HT-29 (cell line): Measurements from ENCODE around the gene LRRC51. TPM values are rescaled to one million over a fixed set of nuclear protein-coding genes. Genes with fewer than 3 reads are reported as not detected.

ENCODE experiments used
- DNase-seq: peaks from one replicate; pipeline ENCODE4 v3.0.0-alpha.2; 2015; ENCODE audit warnings: low spot score
- total RNA-seq: library from RNA; depleted of rRNA; stranded (reverse); fragments of >200 nt; shearing (Covaris generic); gene quantifications from 2 replicates; pipeline ENCODE4 v1.2.3, GENCODE V29; 2014; rRNA removed

The LRRC51 gene, protein sequence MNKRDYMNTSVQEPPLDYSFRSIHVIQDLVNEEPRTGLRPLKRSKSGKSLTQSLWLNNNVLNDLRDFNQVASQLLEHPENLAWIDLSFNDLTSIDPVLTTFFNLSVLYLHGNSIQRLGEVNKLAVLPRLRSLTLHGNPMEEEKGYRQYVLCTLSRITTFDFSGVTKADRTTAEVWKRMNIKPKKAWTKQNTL
- total RNA-seq: 26.4 and 33.5 TPM in 2 replicates

DNA sequence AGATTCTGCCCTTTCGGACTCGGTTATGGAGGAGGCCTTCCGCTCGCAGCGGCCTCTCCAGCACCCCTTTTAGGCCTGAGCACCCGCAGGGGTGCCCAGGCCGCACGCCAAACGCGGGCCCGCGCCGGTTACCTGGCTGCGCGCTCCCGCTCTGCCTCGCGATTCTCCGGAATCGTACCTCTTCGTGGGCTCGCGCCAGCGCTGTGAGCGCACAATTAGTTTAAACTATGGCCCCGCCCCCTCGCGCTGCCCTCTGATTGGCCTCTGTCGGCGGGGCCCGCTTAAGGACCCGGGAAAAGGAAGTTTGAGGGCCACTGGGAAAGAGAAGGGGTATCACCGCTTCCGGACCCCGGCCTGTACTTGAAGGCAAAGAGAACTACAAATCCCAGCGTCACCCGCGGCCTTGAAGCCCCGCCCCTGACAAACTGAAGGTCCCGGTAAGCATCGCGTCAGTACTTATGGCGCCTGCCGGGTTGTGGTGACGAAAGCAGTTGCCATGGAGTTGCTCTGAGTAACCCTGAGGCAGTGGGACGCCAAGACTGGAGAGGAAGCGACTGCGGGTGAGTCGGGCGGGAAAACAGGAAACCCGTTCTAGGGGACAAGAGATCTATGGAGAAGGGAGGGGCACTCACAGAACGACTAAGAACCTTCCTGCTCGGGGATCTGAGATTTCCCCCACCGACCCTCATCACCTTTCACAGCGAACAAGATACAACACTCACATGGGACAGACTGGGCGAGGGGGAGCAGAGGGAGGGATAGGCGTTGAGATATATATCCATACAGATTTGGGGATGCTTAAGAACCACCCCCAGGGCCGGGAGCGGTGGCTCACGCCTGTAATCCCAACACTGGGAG lies at the start of gene LRRC51, which contains the start of gene NUMA1:
TSS of gene LRRC51 (plus strand) at position 525 of the 858 bp plus-strand sequence. CDS start 8,234 bp downstream, outside the sequence.
TSS of gene NUMA1 (minus strand) at position 217 of the 858 bp plus-strand sequence. CDS start 44,599 bp downstream, outside the sequence.
- peak; percentile 100 for DNase-seq

DNA sequence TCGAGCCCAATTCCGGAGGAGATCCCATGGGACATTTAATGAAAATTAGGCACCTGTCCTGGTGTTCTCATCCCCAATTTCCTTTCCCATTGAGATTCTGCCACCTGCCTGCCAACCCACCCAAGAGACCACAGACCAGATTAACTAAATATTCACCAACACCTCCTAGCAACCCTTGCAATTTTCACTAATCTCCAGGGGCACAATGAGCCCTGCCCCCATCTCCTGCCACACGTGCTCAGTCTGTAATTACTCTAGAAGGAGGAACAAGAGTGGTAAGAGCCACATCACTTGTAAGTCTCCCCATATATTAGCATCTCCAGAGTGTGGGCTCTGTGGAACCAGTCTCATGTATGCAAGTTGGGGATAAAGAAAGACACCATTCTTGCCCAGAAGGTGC lies 44.0 kb upstream of the LRRC51 start:
- DNase-seq: no peak

DNA sequence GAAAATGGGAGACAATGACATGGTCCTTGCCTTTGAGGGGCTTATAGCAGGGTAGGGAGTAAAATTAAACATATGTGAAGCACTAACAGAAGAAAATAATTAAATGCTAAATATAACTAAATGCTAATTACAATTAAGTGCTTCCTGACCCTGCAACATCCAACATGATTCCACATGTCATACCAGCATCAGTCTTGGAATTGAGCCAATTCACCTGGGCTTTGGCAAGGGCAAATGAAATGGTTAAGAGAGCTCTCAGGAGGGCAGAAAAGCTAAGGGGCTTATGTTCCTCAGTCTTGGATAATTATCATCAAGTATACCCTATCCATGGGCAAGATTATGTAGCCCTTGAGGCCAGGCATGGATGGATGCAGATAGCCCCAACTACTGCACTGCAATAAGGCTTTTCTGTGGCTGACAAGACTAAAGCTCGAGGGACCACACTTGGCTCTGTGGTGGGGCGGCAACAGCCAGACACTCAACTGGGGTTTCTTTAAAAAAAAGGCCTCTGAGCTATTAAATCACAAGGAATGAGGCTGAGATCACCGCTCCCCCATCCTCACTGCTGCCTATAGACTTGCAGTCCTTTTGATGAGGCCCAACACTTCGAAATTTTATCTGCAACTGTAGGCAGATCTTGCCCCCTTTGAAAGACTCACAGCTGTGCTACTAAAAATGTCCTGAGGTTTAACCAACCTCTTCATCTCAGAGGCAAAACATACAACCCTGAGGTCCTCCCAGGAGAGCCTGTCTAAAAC lies 42.9 kb upstream of the LRRC51 start:
- no peak for DNase-seq

DNA sequence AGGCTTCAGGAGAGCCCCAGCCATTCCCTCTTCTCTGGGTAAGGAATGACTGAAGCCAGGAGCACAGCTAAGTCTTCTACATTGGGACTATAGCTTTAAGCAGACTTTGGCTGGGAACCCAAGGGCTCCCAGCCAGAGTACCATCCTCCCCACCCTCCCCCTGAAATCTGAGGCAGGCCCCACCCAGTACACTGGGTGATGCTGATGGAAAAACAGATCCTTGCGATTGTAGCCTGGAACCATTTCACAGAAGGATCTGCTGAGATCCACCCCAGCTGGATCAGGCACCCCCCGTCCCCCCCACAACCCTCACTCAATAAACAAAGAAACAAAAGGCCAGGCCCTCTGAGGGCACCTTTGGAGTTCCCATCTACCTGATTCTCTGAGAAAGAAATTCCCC lies 42.2 kb upstream of the LRRC51 start:
- DNase-seq: no peak

DNA sequence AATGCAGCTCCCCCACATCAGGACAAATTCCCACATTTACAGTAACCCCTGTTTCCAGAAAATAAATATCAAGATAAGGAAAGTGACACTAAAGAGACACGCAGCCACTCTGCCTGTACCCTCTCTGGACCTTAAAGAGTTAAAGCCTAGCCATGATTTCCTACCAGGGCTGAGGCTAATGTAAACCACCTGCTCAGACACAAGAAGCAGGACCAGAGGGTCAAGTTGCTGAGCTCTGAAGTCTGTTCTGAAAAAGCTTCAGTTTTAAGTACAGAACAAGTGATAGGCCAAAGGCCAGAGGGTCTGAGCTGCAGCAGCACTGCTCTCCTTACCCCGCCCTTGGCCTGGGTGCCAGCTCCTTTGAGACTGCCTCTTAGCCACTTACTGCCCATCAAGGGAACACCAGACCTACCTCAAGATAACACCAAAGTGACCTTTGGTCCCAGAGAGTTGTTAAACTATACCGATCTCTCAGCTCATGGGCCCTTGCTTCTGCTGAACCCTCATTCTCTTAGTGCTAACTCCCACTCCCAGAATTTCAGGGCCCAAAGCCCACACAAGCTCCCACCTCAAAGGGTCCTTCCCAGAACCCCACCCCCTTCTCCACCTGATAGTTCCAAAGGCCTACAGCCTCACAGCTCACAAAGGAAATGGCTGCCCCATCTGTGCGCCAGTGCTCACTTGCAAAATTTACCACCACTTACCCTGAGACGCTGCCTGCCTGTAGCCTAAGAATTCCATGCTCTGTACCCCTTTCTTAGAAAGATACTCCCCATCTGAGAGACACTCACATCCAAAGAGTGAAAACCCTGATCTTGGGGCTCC lies 41.4 kb upstream of the LRRC51 start:
- peak; percentile 59 for DNase-seq

DNA sequence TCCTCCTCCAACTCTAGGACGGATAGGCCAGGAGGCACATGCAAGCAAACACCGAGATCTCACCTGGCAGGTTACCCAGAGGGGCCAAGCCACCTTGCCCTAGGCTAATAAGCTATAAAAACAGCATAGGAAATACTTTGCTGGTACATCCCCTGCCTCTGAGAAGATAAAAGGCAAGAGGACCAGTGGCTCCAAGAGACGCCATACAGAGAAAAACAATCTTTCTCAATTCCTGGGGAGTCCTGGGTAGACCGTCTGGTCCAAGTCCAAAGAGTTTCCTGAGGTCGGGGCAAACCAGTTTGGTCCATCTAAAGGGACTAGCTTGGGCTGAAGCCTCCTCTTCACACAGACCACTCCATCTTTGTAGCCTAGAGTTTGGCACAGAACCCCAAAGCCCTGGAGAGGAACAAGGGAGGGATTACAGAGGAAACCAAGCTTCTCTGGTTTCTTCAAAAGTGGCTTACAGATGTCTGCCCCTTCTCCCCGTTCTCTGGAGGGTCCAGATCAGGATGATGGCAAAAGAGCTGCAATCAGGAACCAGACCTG lies 40.7 kb upstream of the LRRC51 start:
- DNase-seq: peak; percentile 30

DNA sequence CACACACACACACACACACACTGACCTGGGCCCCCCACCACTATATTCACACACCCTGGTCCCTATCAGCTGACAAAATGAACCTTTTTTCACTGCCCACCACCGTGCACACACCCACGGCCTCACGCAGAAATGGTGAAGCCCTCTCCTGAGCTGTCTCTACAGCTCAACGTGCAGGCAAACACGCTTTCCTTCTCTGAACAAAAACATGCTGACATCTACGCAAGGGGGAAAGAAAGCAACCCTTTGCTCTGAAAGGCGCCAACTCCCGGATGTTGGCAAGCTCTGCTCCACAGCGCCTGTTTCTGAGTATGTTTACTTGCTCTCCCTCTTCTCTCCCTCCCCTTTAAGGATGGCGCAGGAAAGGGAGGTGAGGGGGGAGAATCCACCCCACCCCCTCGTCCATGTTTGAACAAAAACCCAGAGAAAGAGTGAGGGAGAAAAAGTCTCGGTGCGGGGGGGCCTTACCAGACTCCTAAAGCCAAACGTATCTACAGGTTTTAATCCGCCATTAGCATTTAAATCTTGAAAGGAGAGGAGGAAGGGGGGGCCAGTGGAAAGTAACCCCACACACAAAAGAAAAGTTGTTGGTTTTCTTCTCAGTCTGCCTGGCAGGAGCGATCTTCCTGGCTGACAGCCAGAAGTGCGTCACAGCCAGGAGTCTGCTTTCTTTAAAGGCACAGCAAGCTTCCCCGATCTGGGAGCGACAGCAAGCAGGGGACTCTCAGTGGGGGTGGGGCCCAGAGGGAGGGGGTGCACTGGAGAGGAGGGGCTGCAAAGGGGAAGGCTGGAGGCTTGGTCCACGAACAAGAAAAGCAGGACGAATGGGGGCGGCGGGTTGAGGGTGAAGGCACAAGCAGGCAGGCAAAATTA lies 39.9 kb upstream of the LRRC51 start:
- DNase-seq: peak; percentile 99

DNA sequence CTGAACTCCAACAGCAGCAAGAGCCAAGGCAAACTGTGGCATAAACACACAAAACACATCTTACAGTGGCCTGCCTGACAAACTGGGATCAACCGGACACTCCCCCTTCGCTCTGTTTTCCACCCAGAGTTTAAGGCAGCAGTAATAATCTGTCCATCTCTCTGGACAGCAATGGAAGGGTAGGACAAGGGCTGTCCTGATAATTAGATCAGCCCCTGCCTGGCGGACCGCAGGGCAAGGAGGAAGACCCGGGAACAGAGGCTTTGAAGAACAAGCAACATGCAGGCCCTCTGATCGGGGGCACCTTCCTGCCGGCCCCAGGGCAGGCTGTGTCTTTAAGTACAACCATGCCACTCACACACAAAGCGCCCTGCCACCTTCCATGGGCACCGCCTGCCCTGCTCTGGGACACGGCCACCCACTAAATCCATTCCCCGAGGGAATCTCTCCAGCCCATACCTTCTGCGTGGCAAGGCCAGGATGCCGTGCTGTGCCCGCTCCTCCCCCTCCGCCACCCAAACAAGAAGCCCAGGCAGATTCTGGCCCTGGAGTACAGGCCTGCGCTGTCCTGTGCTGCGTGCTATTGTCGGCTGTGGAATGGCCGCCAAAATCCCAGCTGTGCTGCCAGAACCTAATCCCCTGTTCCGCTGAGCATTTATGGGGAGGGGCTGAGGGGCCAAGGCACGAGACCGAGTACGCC lies 39.1 kb upstream of the LRRC51 start:
- DNase-seq: peak; percentile 76

DNA sequence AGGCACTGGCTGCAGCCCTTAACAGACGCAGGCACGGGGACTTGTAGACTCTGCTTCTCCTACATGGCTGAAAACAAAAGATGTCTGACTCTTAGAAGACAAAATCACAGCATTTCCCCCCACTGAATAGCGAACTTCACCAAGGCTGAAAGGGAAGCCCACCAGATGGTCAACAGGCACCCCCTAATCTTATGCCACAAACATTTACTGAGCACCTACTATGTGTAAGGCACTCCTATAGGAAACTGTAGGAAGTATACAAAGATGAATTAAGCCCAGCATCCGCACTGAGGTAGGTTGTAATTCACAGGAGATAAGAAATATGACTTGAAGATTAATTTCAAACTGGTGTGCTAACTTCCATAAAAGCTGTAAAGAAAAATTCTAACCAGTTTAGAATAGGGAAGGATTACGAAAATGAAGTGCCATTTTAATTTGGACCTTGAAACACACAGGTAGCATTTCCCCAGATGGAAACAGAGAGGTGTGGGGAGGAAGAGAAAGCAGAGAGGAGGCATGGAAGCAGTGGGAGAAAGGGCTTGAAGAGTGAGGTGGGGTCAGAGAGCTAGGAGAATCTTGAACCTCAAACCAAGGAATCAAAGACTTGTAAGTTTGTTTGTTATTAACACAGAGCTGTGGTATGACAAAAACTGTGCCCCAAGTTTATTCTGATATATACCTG lies 38.4 kb upstream of the LRRC51 start:
- DNase-seq: peak; percentile 22

DNA sequence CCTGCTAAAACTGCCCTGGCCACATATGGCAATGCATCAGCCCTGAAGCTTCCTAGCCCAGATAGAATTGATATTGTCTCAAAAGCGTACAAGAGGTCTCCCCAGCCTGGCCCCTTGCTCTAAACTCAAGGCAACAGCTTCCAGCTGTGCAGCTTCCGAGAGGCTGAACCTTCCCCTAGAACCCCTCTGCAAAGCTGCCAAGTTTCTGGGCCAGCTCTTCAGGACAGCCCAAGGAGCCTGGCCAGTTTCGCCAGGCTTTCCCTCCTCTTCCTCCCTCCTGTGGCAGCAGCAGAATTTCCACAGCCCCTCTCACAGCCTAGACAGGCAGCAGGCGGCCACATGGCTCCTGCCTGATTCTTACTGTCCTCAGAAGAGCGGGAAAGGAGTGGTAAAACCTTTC lies 34.8 kb upstream of the LRRC51 start:
- no peak for DNase-seq

DNA sequence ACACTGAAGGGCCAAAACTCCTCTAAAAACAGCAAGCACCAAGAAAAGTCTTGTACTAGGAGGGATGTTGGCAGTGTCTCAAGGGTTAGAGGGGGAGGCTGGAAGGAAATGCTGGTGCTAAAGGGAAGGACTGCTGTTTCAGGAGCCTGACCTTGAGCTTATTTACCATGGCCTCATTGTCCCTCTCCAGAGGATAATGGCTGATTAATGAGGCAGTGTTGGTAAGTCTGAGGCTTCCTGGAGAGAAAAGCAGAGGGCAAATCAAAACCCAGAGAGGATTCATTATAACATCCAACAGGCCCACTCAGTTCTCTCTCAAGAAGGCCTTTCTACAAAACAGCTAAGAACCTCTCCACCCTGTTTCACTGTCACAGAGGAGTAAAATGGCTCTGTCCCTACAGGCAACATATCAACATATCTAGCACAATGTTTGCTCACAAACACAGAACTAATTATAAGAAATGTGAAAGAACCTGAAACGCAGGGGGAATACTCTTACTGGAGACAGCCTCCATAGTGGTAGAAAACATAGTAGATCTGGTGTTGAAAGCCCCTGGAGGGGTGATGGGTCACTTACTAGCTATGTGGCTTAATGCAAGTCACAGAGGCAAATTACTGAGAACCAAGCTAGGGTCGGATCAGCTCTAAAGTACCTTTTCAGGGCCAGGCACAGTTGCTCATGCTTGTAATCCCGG lies 31.7 kb upstream of the LRRC51 start:
- DNase-seq: no peak

DNA sequence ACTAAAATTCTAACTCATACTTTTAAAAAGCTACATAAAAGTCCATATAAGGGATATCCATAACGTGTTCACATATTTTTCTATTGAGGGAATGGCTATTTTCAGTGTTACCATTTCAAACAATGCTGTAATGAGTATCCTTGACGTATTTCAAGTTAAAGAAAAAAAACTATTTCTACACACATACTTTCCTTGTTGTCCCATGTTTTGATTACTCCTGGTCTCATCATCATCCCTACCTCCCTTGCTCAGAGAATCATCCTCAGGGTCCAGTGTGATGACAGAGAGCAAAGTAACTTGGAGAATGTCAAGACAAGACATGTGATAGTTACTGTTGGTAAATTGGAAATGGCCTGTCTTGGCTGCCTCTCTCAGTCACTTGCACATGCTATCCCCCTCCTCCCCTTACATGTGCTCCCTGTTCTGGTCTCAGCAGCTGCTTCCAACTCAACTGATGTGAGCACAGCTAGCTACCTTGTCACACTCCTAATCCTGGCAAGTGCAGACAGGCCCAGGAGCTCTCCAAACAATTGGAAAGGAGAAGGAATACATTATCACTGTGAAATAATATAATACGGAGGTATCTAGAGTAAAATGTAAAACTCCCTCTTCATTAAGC lies 22.1 kb upstream of the LRRC51 start:
- no peak for DNase-seq

DNA sequence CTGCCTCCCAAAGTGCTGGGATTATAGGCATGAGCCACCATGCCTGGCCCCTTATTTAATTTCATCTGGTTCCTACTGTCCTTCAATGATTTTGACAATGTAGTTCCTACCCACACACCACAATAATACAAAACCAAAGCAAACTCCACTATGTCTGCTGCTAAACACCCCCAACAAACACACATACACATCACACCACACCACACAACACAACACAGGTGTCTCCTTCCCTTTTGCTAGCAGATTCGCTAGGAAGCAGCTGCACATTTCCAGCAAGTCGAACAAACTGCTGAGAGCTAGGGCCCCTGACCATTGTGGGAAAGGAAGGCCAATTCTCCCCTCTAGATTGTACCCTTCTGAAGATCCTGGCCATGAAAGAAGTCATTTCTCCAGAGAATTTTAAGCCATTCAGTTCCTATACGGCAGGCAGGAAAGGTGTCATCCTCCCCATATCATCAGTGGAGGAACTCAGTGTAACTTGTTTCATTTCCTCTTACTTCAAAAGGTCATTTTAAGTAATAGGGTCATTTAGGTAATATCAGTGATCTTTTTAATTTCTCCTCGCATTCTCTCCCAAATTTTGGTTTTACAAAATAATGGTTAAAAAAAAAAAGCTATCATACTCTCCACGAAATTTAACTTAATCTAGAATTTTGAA lies 18.8 kb upstream of the LRRC51 start:
- DNase-seq: no peak

DNA sequence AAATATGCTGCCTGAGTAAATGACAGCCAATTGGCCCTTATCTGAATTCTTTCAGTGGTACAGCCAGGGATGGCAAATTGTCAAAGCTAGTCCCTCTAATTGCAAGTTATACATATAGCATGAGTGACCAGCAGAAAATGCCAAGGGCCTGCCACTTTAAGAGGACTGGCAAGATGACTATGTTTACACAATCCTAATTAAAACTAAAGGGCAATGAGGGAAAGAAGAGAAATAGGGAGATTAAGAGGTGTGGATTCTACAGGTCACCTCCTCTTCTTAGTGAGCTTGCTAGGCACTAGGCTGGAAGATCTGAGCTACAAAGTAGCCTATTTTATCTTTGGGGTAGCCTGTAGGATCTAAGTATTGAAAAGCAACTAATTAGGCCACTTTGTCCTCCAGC lies 13.8 kb upstream of the LRRC51 start:
- no peak for DNase-seq

DNA sequence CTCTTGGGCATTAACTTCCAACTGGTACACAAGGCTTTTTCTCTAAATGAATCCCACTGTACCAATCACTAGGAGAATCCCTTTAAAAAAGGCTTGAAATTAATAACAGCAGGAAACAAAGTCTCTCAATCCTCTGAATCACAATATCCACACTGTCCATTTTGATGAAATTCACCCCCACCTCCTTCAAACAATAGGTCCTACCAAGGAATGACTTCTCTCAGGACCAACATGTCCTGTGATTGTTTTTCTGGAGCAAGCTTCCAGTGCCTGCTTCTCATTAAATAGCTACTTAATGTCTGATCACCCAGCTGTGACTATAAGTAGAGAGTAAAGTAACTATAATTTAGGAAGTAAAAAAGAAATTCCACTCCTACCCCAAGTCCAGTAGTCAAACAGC lies 13.4 kb upstream of the LRRC51 start:
- no peak for DNase-seq

DNA sequence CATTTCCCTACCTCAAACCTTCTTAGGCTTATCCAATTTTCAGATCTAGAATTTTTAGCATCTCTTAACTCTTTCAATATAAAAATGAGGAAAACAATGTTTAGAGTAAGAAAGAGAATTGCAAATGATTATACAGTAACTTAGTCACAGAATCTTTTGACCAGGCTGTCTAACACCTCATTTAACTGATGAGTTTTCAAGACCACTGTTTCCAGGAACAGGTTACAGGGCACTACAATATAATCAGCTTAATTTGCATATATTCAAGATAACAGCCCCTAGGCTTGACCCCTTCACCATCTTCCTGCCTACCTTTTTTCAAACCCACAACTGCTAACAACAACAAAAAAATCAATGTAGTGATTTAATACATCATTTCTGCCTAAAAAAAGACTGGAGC lies 13.0 kb upstream of the LRRC51 start:
- DNase-seq: no peak

DNA sequence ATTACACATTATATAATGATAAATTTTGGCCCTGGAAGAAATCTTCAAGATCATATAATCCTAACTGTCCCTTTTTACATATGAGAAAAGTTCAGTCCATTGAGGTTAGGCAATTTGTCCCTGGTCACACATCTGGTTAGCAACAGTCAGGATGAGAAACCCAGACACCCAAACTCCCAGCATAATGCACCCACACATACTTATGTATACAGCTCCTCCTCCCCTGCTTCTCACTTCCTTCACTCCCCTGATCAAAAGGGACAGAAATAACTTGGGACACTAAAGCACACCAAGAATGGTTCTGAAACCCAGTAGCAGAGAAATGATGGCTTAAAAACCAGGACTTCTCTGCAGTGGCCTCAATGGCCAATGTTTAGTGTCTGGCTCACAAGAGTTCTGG lies 11.4 kb upstream of the LRRC51 start:
- DNase-seq: no peak
